ENCODE data around the gene ZNF474.

DNA sequence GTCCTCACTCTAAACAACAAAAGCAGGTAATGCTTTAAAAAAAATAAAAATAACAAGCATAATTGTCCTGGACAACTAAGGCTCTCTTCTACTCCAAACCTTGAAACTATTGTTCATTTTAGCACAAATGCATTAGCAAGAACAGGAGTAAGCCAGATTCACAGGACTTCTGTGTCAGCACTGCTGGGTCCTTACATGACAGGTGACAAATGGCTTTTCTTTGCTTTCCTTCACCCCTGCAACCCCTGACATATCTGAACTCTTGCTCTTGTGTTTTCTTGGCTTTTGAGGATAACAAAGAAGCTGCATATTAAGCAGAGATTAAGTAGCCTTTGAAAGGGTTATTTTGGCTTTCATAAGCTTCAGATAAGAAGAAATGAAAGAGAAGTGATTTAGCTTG, 71.1 kb downstream of the ZNF474 start:
- no peak for TF ChIP-seq CTCF (IDR thresholded peaks at IDR 0.05)
- no peak for TF ChIP-seq POLR2A (IDR thresholded peaks at IDR 0.05)
- TF ChIP-seq EP300 (IDR thresholded peaks at IDR 0.05) = no peak

All from ovary (tissue), 3 donors.